H9 (cell line): ENCODE results near the gene OR10J4. TPM values are rescaled to one million over a fixed set of nuclear protein-coding genes. Genes with fewer than 3 reads are reported as not detected.

ENCODE experiments used
- DNase-seq: peaks from one replicate; pipeline ENCODE4 v3.0.0-alpha.2; 2017
- H2AFZ ChIP-seq: one replicate; pipeline ENCODE4 v1.6.1; 2013; ENCODE audit warnings: mild to moderate bottlenecking, low read length, control low read depth, moderate library complexity
- H2AK5ac ChIP-seq: 2 replicates; pipeline ENCODE4 v1.6.1; 2013; ENCODE audit warnings: low read length, control low read depth, mixed read lengths; ENCODE audit not compliant: insufficient read length
- H2BK120ac ChIP-seq: one replicate; pipeline ENCODE4 v1.6.1; 2013; ENCODE audit warnings: low read depth, mild to moderate bottlenecking, low read length, control low read depth, inconsistent platforms; ENCODE audit not compliant: poor library complexity, severe bottlenecking
- H2BK12ac ChIP-seq: 2 replicates; pipeline ENCODE4 v1.6.1; 2013; ENCODE audit warnings: low read length, control low read depth, mixed read lengths, low read depth; ENCODE audit not compliant: insufficient read length
- H2BK15ac ChIP-seq: 2 replicates; pipeline ENCODE4 v1.6.1; 2013; ENCODE audit warnings: low read depth, low read length, control low read depth
- H2BK20ac ChIP-seq: one replicate; pipeline ENCODE4 v1.6.1; 2013; ENCODE audit warnings: low read depth, mild to moderate bottlenecking, low read length, control low read depth, inconsistent platforms; ENCODE audit not compliant: poor library complexity, severe bottlenecking
- H2BK5ac ChIP-seq: 2 replicates; pipeline ENCODE4 v1.6.1; 2013; ENCODE audit warnings: low read length, control low read depth, mixed read lengths; ENCODE audit not compliant: insufficient read length
- H3K14ac ChIP-seq: 2 replicates; pipeline ENCODE4 v1.6.1; 2013; ENCODE audit warnings: low read length, control low read depth; ENCODE audit not compliant: insufficient read depth
- H3K18ac ChIP-seq: 2 replicates; pipeline ENCODE4 v1.6.1; 2013; ENCODE audit warnings: low read depth, mild to moderate bottlenecking, mixed read lengths, low read length, control low read depth; ENCODE audit not compliant: insufficient read length
- H3K23ac ChIP-seq: 2 replicates; pipeline ENCODE4 v1.6.1; 2013; ENCODE audit warnings: low read length, control low read depth, mixed read lengths, low read depth; ENCODE audit not compliant: insufficient read length
- H3K23me2 ChIP-seq: 2 replicates; pipeline ENCODE4 v1.6.1; 2013; ENCODE audit warnings: low read depth, mild to moderate bottlenecking, mixed read lengths, low read length, control low read depth; ENCODE audit not compliant: insufficient read length, poor library complexity, severe bottlenecking
- H3K27ac ChIP-seq: 2 replicates; pipeline ENCODE4 v1.5.1; 2013; ENCODE audit warnings: low read length, control low read depth, mixed read lengths, low read depth; ENCODE audit not compliant: insufficient read length
- H3K27me3 ChIP-seq: 2 replicates; pipeline ENCODE4 v1.6.1; 2013; ENCODE audit warnings: low read length, control low read depth, inconsistent platforms; ENCODE audit not compliant: insufficient read depth
- H3K4ac ChIP-seq: 2 replicates; pipeline ENCODE4 v1.6.1; 2013; ENCODE audit warnings: low read depth, mild to moderate bottlenecking, control low read depth, inconsistent platforms, low read length, moderate library complexity
- H3K4me1 ChIP-seq: 2 replicates; pipeline ENCODE4 v1.6.1; 2013; ENCODE audit warnings: low read length, control low read depth, inconsistent platforms; ENCODE audit not compliant: insufficient read depth
- H3K4me2 ChIP-seq: 2 replicates; pipeline ENCODE4 v1.6.1; 2013; ENCODE audit warnings: low read length, control low read depth, mixed read lengths; ENCODE audit not compliant: insufficient read length, insufficient read depth
- H3K56ac ChIP-seq: 2 replicates; pipeline ENCODE4 v1.6.1; 2013; ENCODE audit warnings: low read depth, mild to moderate bottlenecking, mixed read lengths, low read length, control low read depth; ENCODE audit not compliant: insufficient read length
- H3K79me1 ChIP-seq: 2 replicates; pipeline ENCODE4 v1.6.1; 2013; ENCODE audit warnings: low read depth, mild to moderate bottlenecking, moderate library complexity, low read length, control low read depth, inconsistent platforms; ENCODE audit not compliant: insufficient read depth, poor library complexity, severe bottlenecking
- H3K79me2 ChIP-seq: 2 replicates; pipeline ENCODE4 v1.6.1; 2013; ENCODE audit warnings: low read length, control low read depth, inconsistent platforms; ENCODE audit not compliant: insufficient read depth
- H3K9ac ChIP-seq: 2 replicates; pipeline ENCODE4 v1.6.1; 2013; ENCODE audit warnings: low read length, control low read depth, mixed read lengths; ENCODE audit not compliant: insufficient read length; ENCODE audit errors: extremely low read depth
- H3K9me3 ChIP-seq: one replicate; pipeline ENCODE4 v1.6.1; 2013; ENCODE audit warnings: low read depth, low read length, inconsistent platforms; ENCODE audit not compliant: control insufficient read depth
- H3T11ph ChIP-seq: one replicate; pipeline ENCODE4 v1.6.1; 2013; ENCODE audit warnings: mild to moderate bottlenecking, low read length, control low read depth, inconsistent platforms
- H4K20me1 ChIP-seq: one replicate; pipeline ENCODE4 v1.6.1; 2013; ENCODE audit not compliant: control insufficient read depth, insufficient read length, insufficient read depth
- H4K5ac ChIP-seq: 2 replicates; pipeline ENCODE4 v1.6.1; 2013; ENCODE audit warnings: low read depth, mild to moderate bottlenecking, mixed read lengths, low read length, control low read depth; ENCODE audit not compliant: insufficient read length
- H4K8ac ChIP-seq: replicated peaks from 2 replicates; pipeline ENCODE4 v1.6.1; 2013; ENCODE audit warnings: low read length, control low read depth, mixed read lengths, low read depth; ENCODE audit not compliant: insufficient read length
- H4K91ac ChIP-seq: 2 replicates; pipeline ENCODE4 v1.6.1; 2013; ENCODE audit warnings: low read depth, mild to moderate bottlenecking, moderate library complexity, mixed read lengths, low read length, control low read depth; ENCODE audit not compliant: insufficient read length
- H3K27ac Mint-ChIP-seq, 3 experiments: 2 replicates in 2 of 3; 3 replicates in 1 of 3; pipeline ENCODE4 v1.8.0; 2020 to 2021; ENCODE audit warnings: mixed read lengths in 3 of 3, mild to moderate bottlenecking in 1 of 3, moderate library complexity in 1 of 3
- H3K27me3 Mint-ChIP-seq: 2 replicates; pipeline ENCODE4 v1.8.0; 2021; ENCODE audit warnings: low read depth, mild to moderate bottlenecking, moderate library complexity, mixed read lengths
- H3K36me3 Mint-ChIP-seq, 3 experiments: 2 replicates in 2 of 3; 3 replicates in 1 of 3; pipeline ENCODE4 v1.8.0; 2020 to 2021; ENCODE audit warnings: low read depth in 3 of 3, mixed read lengths in 3 of 3; ENCODE audit not compliant: insufficient read depth in 1 of 3
- H3K4me1 Mint-ChIP-seq, 2 experiments: 2 replicates each; pipeline ENCODE4 v1.8.0; 2020; ENCODE audit warnings: mixed read lengths in 2 of 2
- H3K4me3 Mint-ChIP-seq, 2 experiments: 2 replicates in 1 of 2; 3 replicates in 1 of 2; pipeline ENCODE4 v1.8.0; 2020 to 2021; ENCODE audit warnings: mild to moderate bottlenecking in 2 of 2, mixed read lengths in 2 of 2, moderate library complexity in 1 of 2
- H3K9me3 Mint-ChIP-seq, 2 experiments: 2 replicates in 1 of 2; 3 replicates in 1 of 2; pipeline ENCODE4 v1.8.0; 2020; ENCODE audit warnings: mild to moderate bottlenecking in 2 of 2, mixed read lengths in 2 of 2, moderate library complexity in 1 of 2
- WGBS: extraction: QIAGEN DNeasy Blood & Tissue Kit; methylation state at CpG from one replicate; pipeline ENCODE4 v1.1.7; 2013; ENCODE audit warnings: missing lambda C conversion rate, low lambda C conversion rate, mixed read lengths; ENCODE audit not compliant: insufficient read length; ENCODE audit errors: extremely low coverage; 5-methylcytosine and 5-hydroxymethylcytosine counted together
- total RNA-seq: library from RNA; stranded (reverse); gene quantifications from 2 replicates; pipeline ENCODE4 v1.2.1, GENCODE V29; 2021
- TF ChIP-seq, protein P1 (sequence below): fragments of 200-600 bp; sonication (generic); conservative IDR thresholded peaks from 3 replicates; pipeline ENCODE4 v1.8.0; 2021; ENCODE audit warnings: antibody characterized with exemption, mild to moderate bottlenecking

Gene OR10J4
- total RNA-seq, 1 experiment from 2014 or later: not detected

- H2BK5ac ChIP-seq: no peak overlapping the region
- no peaks in the 10 kb centered on the region for H3K79me2 ChIP-seq
- H3K9me3 ChIP-seq: no peaks in the 10 kb centered on the region
- no peaks in the 10 kb centered on the region for H3K79me1 ChIP-seq
- Mint-ChIP-seq H3K4me3 (no peak overlapping the region), H3K27me3 (no peaks in the 10 kb centered on the region; the same call in 1 of the 2 replicates), H3K9me3 (peaks cover 3 to 46% of the 10 kb centered on the region in 2 experiments; a peak in 4 of 5 replicates), H3K36me3 (peaks cover 0 to 13% (median 0%) of the 10 kb centered on the region in 3 experiments; a peak in 3 of 7 replicates), H3K4me1 (no peaks in the 10 kb centered on the region), H3K27ac (no peak overlapping the region)
- no peak overlapping the region for H2BK12ac ChIP-seq
- no peak overlapping the region for H3K14ac ChIP-seq
- no peak for DNase-seq
- H3K9ac ChIP-seq: no peak overlapping the region
- no peak overlapping the region for H3K18ac ChIP-seq
- no peak overlapping the region for H4K5ac ChIP-seq
- no peak overlapping the region for H4K8ac ChIP-seq
- H3T11ph ChIP-seq: no peak overlapping the region
- no peaks in the 10 kb centered on the region for H3K4me1 ChIP-seq
- H3K23ac ChIP-seq: no peak overlapping the region
- H2AK5ac ChIP-seq: no peak overlapping the region
- no peaks in the 10 kb centered on the region for H3K23me2 ChIP-seq
- no peak overlapping the region for H2BK20ac ChIP-seq
- no peaks in the 10 kb centered on the region for H3K27me3 ChIP-seq
- H2BK15ac ChIP-seq: no peak overlapping the region
- H4K91ac ChIP-seq: no peak overlapping the region
- H3K4me2 ChIP-seq: no peak overlapping the region
- no peak overlapping the region for H2AFZ ChIP-seq
- H2BK120ac ChIP-seq: no peak overlapping the region
- WGBS: no CpG with 5 or more reads among the region's 6 CpGs
- no peak overlapping the region for H3K56ac ChIP-seq
- H3K4ac ChIP-seq: no peak overlapping the region
- H3K27ac ChIP-seq: no peak overlapping the region
- H4K20me1 ChIP-seq: no peaks in the 10 kb centered on the region
- TF ChIP-seq, protein P1, sequence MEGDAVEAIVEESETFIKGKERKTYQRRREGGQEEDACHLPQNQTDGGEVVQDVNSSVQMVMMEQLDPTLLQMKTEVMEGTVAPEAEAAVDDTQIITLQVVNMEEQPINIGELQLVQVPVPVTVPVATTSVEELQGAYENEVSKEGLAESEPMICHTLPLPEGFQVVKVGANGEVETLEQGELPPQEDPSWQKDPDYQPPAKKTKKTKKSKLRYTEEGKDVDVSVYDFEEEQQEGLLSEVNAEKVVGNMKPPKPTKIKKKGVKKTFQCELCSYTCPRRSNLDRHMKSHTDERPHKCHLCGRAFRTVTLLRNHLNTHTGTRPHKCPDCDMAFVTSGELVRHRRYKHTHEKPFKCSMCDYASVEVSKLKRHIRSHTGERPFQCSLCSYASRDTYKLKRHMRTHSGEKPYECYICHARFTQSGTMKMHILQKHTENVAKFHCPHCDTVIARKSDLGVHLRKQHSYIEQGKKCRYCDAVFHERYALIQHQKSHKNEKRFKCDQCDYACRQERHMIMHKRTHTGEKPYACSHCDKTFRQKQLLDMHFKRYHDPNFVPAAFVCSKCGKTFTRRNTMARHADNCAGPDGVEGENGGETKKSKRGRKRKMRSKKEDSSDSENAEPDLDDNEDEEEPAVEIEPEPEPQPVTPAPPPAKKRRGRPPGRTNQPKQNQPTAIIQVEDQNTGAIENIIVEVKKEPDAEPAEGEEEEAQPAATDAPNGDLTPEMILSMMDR: no peak
These were observed 23.1 kb upstream of the OR10J4 start for GRCh38 chr1:159408862-159409400.
